Measurements from ENCODE around the gene DGCR8. TPM values are rescaled to one million over a fixed set of nuclear protein-coding genes. Genes with fewer than 3 reads are reported as not detected.

DGCR8 gene
- total RNA-seq, 6 experiments from 2014 or later: 11.4 to 27.2 (median 16.1) TPM

DNA sequence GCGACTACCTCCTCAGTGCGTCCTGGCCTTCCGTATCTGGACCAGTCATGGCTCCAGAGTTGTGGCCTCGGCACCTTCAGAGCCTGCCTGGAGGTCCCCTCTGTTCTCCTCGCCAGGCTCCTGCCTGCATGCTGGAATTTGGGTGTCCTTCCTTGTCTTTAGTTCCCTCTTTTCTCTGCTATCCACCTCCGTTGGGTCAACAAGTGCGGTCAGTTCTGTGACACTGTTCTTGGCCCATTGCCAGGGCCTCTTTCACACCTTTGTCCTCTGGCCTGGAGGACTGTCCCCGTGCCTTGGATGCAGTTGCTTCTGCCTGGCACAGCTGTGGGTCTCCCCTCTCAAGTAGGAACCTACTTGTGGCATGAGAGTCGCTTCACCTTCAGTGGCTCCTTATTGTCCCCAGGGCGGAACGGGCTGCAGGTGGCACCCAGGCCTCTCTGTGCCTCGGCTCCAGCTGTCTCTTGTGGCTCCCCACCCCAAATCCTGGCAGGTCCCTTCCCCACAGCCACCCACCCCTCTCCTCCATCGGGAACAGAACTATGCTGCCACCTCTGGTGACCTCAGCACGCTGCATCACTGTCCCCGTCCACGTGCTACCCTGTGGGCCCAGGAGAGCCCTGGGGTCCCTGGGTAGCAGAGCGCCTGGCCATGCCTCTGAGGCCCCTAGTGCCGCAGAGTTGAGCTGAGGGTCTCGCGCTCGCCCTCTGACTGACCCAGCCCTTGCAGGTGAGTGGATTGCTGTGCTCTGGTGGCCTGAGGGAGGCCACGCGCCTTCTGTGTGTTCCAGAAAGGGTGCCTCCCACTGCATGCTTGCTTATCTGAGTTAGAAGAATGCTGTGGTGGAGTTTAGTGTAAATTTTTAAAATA is 4.7 kb downstream of the DGCR8 start:
- WGBS (ENCODE audit: insufficient coverage, low coverage, low lambda C conversion rate, missing lambda C conversion rate): 31% methylated on average over 18 of the region's 23 CpGs
- H3K4me3 ChIP-seq: no peak overlapping the region
- peaks cover 0 to 46% (median 28%) of the 10 kb centered on the region in 4 donors for H3K4me1 ChIP-seq
- no peak for TF ChIP-seq POLR2A (IDR thresholded peaks at IDR 0.05)
- TF ChIP-seq, protein P1, sequence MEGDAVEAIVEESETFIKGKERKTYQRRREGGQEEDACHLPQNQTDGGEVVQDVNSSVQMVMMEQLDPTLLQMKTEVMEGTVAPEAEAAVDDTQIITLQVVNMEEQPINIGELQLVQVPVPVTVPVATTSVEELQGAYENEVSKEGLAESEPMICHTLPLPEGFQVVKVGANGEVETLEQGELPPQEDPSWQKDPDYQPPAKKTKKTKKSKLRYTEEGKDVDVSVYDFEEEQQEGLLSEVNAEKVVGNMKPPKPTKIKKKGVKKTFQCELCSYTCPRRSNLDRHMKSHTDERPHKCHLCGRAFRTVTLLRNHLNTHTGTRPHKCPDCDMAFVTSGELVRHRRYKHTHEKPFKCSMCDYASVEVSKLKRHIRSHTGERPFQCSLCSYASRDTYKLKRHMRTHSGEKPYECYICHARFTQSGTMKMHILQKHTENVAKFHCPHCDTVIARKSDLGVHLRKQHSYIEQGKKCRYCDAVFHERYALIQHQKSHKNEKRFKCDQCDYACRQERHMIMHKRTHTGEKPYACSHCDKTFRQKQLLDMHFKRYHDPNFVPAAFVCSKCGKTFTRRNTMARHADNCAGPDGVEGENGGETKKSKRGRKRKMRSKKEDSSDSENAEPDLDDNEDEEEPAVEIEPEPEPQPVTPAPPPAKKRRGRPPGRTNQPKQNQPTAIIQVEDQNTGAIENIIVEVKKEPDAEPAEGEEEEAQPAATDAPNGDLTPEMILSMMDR (IDR thresholded peaks at IDR 0.05): peak; percentile 18 to 37 (median 28)
- ATAC-seq (peak; percentile 46 to 60 (median 56)), DNase-seq (peak; percentile 76 to 92 (median 89))
- intact Hi-C loops (cut with DNase I): no loop called here
- no peaks in the 10 kb centered on the region for H3K9me3 ChIP-seq
- peaks cover 2 to 42% (median 23%) of the 10 kb centered on the region in 4 donors for H3K36me3 ChIP-seq
- H3K27ac ChIP-seq: peak overlapping the region in 2 of 3 donors; percentile 72 to 74
- no peaks in the 10 kb centered on the region for H3K27me3 ChIP-seq

DNA sequence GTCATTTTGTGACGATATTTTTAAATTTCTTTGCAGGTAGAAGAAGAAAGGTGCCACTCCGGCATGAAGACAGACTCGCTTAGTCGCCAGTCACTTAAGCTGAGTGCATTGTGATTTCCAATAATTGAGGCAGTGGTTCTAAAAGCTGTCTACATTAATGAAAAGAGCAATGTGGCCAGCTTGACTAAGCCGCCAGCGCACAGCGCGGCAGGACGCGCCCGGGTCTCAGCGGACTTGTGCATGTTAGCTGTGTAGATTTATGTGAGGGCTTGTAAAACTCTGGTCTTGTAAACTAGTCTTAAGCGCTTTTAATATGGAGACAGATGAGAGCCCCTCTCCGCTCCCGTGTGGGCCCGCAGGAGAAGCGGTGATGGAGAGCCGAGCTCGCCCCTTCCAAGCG is 5.6 kb downstream of the DGCR8 start:
- intact Hi-C loops (cut with DNase I): no loop called here
- TF ChIP-seq, protein P1 (IDR thresholded peaks at IDR 0.05): no peak
- TF ChIP-seq POLR2A (IDR thresholded peaks at IDR 0.05): no peak
- Histone ChIP-seq H3K27ac (peak overlapping the region in 2 of 3 donors; percentile 72 to 74), H3K27me3 (no peaks in the 10 kb centered on the region), H3K4me3 (no peak overlapping the region), H3K4me1 (peaks cover 0 to 46% (median 28%) of the 10 kb centered on the region in 4 donors), H3K36me3 (peaks cover 9 to 51% (median 31%) of the 10 kb centered on the region in 4 donors), H3K9me3 (no peaks in the 10 kb centered on the region)
- ATAC-seq (no peak), DNase-seq (no peak)
- WGBS (ENCODE audit: insufficient coverage, low coverage, low lambda C conversion rate, missing lambda C conversion rate): 90% methylated on average over 10 of the region's 20 CpGs

DNA sequence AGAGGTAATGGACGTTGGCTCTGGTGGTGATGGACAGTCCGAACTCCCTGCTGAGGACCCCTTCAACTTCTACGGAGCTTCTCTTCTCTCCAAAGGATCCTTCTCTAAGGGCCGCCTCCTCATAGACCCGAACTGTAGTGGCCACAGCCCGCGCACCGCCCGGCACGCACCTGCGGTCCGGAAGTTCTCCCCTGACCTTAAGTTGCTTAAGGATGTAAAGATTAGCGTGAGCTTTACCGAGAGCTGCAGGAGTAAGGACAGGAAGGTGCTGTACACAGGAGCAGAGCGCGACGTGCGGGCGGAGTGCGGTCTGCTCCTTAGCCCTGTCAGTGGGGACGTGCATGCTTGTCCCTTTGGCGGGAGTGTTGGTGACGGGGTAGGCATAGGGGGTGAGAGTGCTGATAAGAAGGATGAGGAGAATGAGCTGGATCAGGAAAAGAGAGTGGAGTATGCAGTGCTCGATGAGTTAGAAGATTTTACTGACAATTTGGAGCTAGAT is 6.1 kb downstream of the DGCR8 start:
- WGBS (ENCODE audit: insufficient coverage, low coverage, low lambda C conversion rate, missing lambda C conversion rate): 87% methylated on average over 11 of the region's 24 CpGs
- Histone ChIP-seq H3K27me3 (no peaks in the 10 kb centered on the region), H3K27ac (no peak overlapping the region), H3K4me3 (no peak overlapping the region), H3K9me3 (no peaks in the 10 kb centered on the region), H3K4me1 (peaks cover 0 to 44% (median 26%) of the 10 kb centered on the region in 4 donors), H3K36me3 (peaks cover 9 to 56% (median 34%) of the 10 kb centered on the region in 4 donors)
- no peak for ATAC-seq
- intact Hi-C loops (cut with DNase I): no loop called here
- no peak for TF ChIP-seq POLR2A (IDR thresholded peaks at IDR 0.05)
- TF ChIP-seq, protein P1 (IDR thresholded peaks at IDR 0.05): no peak
- DNase-seq: no peak

DNA sequence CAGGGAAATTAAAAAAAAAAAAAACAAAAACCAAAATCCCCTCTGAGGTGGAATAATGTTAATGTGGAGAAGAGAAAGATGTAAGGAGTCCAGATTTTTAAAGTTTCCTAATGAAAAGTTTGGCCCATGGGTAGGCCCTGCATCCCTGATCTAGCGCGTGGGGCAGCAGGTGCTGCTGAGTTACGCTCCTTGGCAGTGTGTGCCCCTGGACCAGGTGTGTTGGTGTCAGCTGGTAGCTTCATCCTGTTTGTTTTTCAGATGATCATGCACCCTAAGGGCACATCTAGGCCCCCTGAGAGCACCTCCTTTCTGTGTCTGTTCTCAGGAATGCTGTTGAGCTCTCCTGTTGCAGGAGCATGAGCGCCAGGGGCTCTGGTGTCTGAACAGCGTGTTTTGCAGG is 6.7 kb downstream of the DGCR8 start:
- Histone ChIP-seq H3K4me1 (peaks cover 0 to 38% (median 23%) of the 10 kb centered on the region in 4 donors), H3K4me3 (no peak overlapping the region), H3K9me3 (no peaks in the 10 kb centered on the region), H3K27ac (no peak overlapping the region), H3K27me3 (no peaks in the 10 kb centered on the region), H3K36me3 (peaks cover 9 to 62% (median 38%) of the 10 kb centered on the region in 4 donors)
- intact Hi-C loops (cut with DNase I): no loop called here
- DNase-seq (no peak), ATAC-seq (no peak)
- WGBS (ENCODE audit: insufficient coverage, low coverage, low lambda C conversion rate, missing lambda C conversion rate): 98% methylated on average over 5 of the region's 5 CpGs
- TF ChIP-seq POLR2A (IDR thresholded peaks at IDR 0.05): no peak
- TF ChIP-seq, protein P1 (IDR thresholded peaks at IDR 0.05): no peak

Measured in right lobe of liver (tissue), 6 donors.